NAMALWA (cell line): ENCODE data around the gene LRRC71.

Source experiments
- DNase-seq: peaks from one replicate; pipeline ENCODE4 v3.0.0-alpha.2; 2015; ENCODE audit warnings: low spot score

The LRRC71 gene

GRCh38 chr1:156927215-156928042 is 7.0 kb downstream of the LRRC71 start:
- peak; percentile 44 for DNase-seq

GRCh38 chr1:156928043-156928602 is 7.7 kb downstream of the LRRC71 start:
- DNase-seq, result no peak

- no peak for DNase-seq
These were observed 9.3 kb downstream of the LRRC71 start for GRCh38 chr1:156929596-156930238.

- DNase-seq, result no peak
These were observed 10.1 kb downstream of the LRRC71 start for GRCh38 chr1:156930483-156930882.

GRCh38 chr1:156931211-156931952 is 10.9 kb downstream of the LRRC71 start:
- DNase-seq, result no peak

- DNase-seq, result no peak
These were observed 11.7 kb downstream of the LRRC71 start for GRCh38 chr1:156931974-156932710.

GRCh38 chr1:156933136-156933535 is 12.7 kb downstream of the LRRC71 start:
- DNase-seq, result no peak

- DNase-seq, result no peak
These were observed 15.2 kb downstream of the LRRC71 start for GRCh38 chr1:156935505-156936128.

GRCh38 chr1:156936191-156936590 is 15.8 kb downstream of the LRRC71 start:
- no peak for DNase-seq

- DNase-seq, result no peak
These were observed 16.3 kb downstream of the LRRC71 start for GRCh38 chr1:156936721-156937220.

- DNase-seq, result no peak
These were observed 17.5 kb downstream of the LRRC71 start for GRCh38 chr1:156937883-156938282.

GRCh38 chr1:156938813-156939212 is 18.4 kb downstream of the LRRC71 start:
- no peak for DNase-seq

GRCh38 chr1:156939786-156940334 is 19.4 kb downstream of the LRRC71 start:
- DNase-seq, result no peak

- no peak for DNase-seq
These were observed 21.2 kb downstream of the LRRC71 start for GRCh38 chr1:156941675-156942074.

GRCh38 chr1:156942176-156942575 is 21.7 kb downstream of the LRRC71 start:
- DNase-seq, result no peak

GRCh38 chr1:156942576-156942975 is 22.1 kb downstream of the LRRC71 start:
- DNase-seq, result no peak

GRCh38 chr1:156943756-156944155 is 23.3 kb downstream of the LRRC71 start:
- no peak for DNase-seq

GRCh38 chr1:156944268-156944667 is 23.8 kb downstream of the LRRC71 start:
- DNase-seq, result no peak

- DNase-seq, result no peak
These were observed 24.4 kb downstream of the LRRC71 start for GRCh38 chr1:156944848-156945247.

GRCh38 chr1:156945881-156946661 is 25.6 kb downstream of the LRRC71 start:
- no peak for DNase-seq
